IPS-15b (cell line): ENCODE data around the gene PCDHB2.
A peak's percentile ranks its signal among the peaks of the same experiment; 100 is the strongest.
"Not testable (repeated sequence)": the region's sequence is repeated elsewhere in the genome, so short reads cannot be mapped to it uniquely, and the experiment has no call there.

ENCODE experiments used
- H3K27me3 ChIP-seq: one replicate; pipeline ENCODE4 v1.6.1; 2013; ENCODE audit warnings: low read length; ENCODE audit not compliant: control insufficient read depth, insufficient read depth
- H3K36me3 ChIP-seq: one replicate; pipeline ENCODE4 v1.6.1; 2013; ENCODE audit warnings: low read length; ENCODE audit not compliant: control insufficient read depth, insufficient read depth
- H3K4me1 ChIP-seq: one replicate; pipeline ENCODE4 v1.6.1; 2013; ENCODE audit warnings: mild to moderate bottlenecking, low read length; ENCODE audit not compliant: control insufficient read depth, insufficient read depth
- H3K4me3 ChIP-seq: one replicate; pipeline ENCODE4 v1.5.1; 2013; ENCODE audit warnings: low read depth, low read length
- H3K9ac ChIP-seq: one replicate; pipeline ENCODE4 v1.6.1; 2013; ENCODE audit warnings: low read depth, mild to moderate bottlenecking, low read length
- H3K9me3 ChIP-seq: one replicate; pipeline ENCODE4 v1.6.1; 2013; ENCODE audit warnings: mild to moderate bottlenecking, low read length; ENCODE audit not compliant: control insufficient read depth, insufficient read depth

Gene PCDHB2

GRCh38 chr5:141094481-141095262, at the start of gene PCDHB2:
PCDHB2 (plus strand) TSS chr5:141094615; CDS start chr5:141094791, 176 bp downstream.
- H3K9ac ChIP-seq, result peak within 1 kb of the TSS; percentile 86
- H3K9me3 ChIP-seq, result no peaks in the 10 kb centered on the region
- peak within 1 kb of the TSS; percentile 80 for H3K4me3 ChIP-seq
- H3K27me3 ChIP-seq, result no peaks in the 10 kb centered on the region
- H3K36me3 ChIP-seq, result no peaks in the 10 kb centered on the region
- no peaks in the 10 kb centered on the region for H3K4me1 ChIP-seq

- no peaks in the 10 kb centered on the region for H3K9me3 ChIP-seq
- H3K36me3 ChIP-seq, result no peaks in the 10 kb centered on the region
- no peak within 1 kb of the TSS for H3K9ac ChIP-seq
- H3K27me3 ChIP-seq, result peaks cover 54% of the 10 kb centered on the region
- peak within 1 kb of the TSS; percentile 92 for H3K4me3 ChIP-seq
- H3K4me1 ChIP-seq, result no peaks in the 10 kb centered on the region
Observed at GRCh38 chr5:141050622-141051520, 43.5 kb upstream of the PCDHB2 start, which contains the start of gene PCDHB1. PCDHB1 (plus strand) TSS chr5:141051374; CDS start chr5:141051471, 97 bp downstream.

GRCh38 chr5:141051521-141051866, 42.9 kb upstream of the PCDHB2 start:
- Histone ChIP-seq H3K4me3 (peak overlapping the region; percentile 92), H3K9ac (no peak overlapping the region), H3K4me1 (no peaks in the 10 kb centered on the region), H3K27me3 (peaks cover 54% of the 10 kb centered on the region), H3K36me3 (no peaks in the 10 kb centered on the region), H3K9me3 (no peaks in the 10 kb centered on the region)

- Histone ChIP-seq H3K4me3 (no peak overlapping the region), H3K4me1 (no peaks in the 10 kb centered on the region), H3K27me3 (no peaks in the 10 kb centered on the region), H3K9ac (no peak overlapping the region), H3K9me3 (no peaks in the 10 kb centered on the region), H3K36me3 (no peaks in the 10 kb centered on the region)
Observed at GRCh38 chr5:141077826-141078225, 16.6 kb upstream of the PCDHB2 start.

- H3K9me3 ChIP-seq, result no peaks in the 10 kb centered on the region
- peaks cover 2% of the 10 kb centered on the region for H3K4me1 ChIP-seq
- H3K27me3 ChIP-seq, result no peaks in the 10 kb centered on the region
- H3K4me3 ChIP-seq, result no peak overlapping the region
- H3K9ac ChIP-seq, result no peak overlapping the region
- no peaks in the 10 kb centered on the region for H3K36me3 ChIP-seq
Observed at GRCh38 chr5:141082228-141082627, 12.2 kb upstream of the PCDHB2 start.

- Histone ChIP-seq H3K27me3 (no peaks in the 10 kb centered on the region), H3K36me3 (no peaks in the 10 kb centered on the region), H3K4me3 (peak overlapping the region; percentile 68), H3K4me1 (peaks cover 2% of the 10 kb centered on the region), H3K9ac (peak overlapping the region; percentile 84), H3K9me3 (no peaks in the 10 kb centered on the region)
Observed at GRCh38 chr5:141084487-141084989, 9.9 kb upstream of the PCDHB2 start.

- peak overlapping the region; percentile 86 for H3K9ac ChIP-seq
- H3K9me3 ChIP-seq, result no peaks in the 10 kb centered on the region
- H3K4me1 ChIP-seq, result no peaks in the 10 kb centered on the region
- H3K27me3 ChIP-seq, result no peaks in the 10 kb centered on the region
- H3K36me3 ChIP-seq, result no peaks in the 10 kb centered on the region
- peak overlapping the region; percentile 80 for H3K4me3 ChIP-seq
Observed at GRCh38 chr5:141095263-141095641, 837 bp downstream of the PCDHB2 start.

GRCh38 chr5:141096181-141096580, 1.8 kb downstream of the PCDHB2 start:
- H3K9me3 ChIP-seq, H3K4me1 ChIP-seq, H3K27me3 ChIP-seq, H3K4me3 ChIP-seq, H3K9ac ChIP-seq, H3K36me3 ChIP-seq: not testable (repeated sequence)

- H3K36me3 ChIP-seq, H3K27me3 ChIP-seq, H3K4me3 ChIP-seq, H3K4me1 ChIP-seq, H3K9me3 ChIP-seq, H3K9ac ChIP-seq: not testable (repeated sequence)
Observed at GRCh38 chr5:141096586-141096985, 2.2 kb downstream of the PCDHB2 start.

GRCh38 chr5:141100243-141100805, 5.9 kb downstream of the PCDHB2 start, which contains the start of gene PCDHB3:
PCDHB3 (plus strand) TSS chr5:141100473; CDS start chr5:141100650, 177 bp downstream.
- Histone ChIP-seq H3K9ac (peak within 1 kb of the TSS; percentile 70), H3K4me3 (peak within 1 kb of the TSS; percentile 41), H3K36me3 (no peaks in the 10 kb centered on the region)

GRCh38 chr5:141101059-141101458, 6.6 kb downstream of the PCDHB2 start:
- Histone ChIP-seq H3K27me3 (no peaks in the 10 kb centered on the region), H3K36me3 (no peaks in the 10 kb centered on the region), H3K9me3 (no peaks in the 10 kb centered on the region), H3K4me3 (peak overlapping the region; percentile 41), H3K9ac (no peak overlapping the region), H3K4me1 (no peaks in the 10 kb centered on the region)

More at GRCh38 chr5:141100243-141100805, 5.9 kb downstream of the PCDHB2 start, which contains the start of gene PCDHB3:
- Histone ChIP-seq H3K4me1 (no peaks in the 10 kb centered on the region), H3K9me3 (no peaks in the 10 kb centered on the region), H3K27me3 (no peaks in the 10 kb centered on the region)
